ENCODE results near the gene DNAJB6. TPM values are rescaled to one million over a fixed set of nuclear protein-coding genes. Genes with fewer than 3 reads are reported as not detected.

DNAJB6 gene
- 150 TPM for polyA plus RNA-seq (2013, experiment 1 of 4)
- polyA plus RNA-seq (2013, experiment 2 of 4) = 145 TPM
- polyA plus RNA-seq (2013, experiment 3 of 4) = 102 TPM
- 126 TPM for polyA plus RNA-seq (2013, experiment 4 of 4)

DNA sequence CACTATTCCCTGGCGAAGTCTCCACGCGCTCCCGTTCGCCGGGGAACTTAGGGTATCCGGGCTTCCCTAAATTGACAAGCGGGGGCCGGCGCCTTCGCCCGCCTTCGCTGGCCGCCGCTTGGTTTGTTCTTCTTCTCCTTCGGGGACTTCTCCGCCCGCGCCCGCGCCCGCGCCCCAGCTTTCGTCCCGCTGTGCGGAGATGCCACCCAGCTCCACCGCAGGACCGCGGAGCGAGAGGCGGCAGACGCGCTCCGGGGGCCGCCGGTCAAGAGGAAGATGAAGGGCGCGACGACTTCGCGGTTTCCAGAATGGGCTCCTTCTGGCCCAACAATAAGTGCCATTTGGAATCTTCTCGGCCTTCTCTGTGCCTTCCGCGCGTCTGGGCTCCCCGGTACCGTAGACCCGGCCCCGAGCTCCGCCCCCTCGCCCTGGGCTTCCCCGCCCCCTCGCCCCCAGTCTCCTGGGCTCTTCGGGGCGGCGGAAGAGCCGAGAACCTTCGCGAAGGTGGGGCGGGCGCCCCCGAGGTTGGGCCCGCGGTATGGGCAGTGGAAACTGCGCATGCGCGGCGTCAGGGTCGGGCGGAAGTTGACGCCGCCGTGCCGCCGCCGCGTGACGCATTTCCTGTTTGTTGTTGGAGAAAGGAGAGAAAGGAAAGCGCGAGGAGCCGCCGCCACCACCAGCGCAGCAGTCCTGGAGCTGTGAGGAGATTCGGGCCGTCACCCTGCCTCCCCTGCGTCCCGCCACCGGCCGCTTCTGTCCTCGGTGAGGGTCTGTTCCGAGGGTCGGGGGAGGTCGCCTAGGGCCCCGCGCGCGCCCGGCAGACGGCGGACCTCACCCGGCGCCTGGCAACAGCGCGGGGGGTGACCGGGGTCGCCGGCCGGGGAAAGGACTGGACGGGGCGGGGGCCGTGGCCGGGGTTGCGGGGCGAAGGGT, at the start of gene DNAJB6:
Gene DNAJB6, plus strand, starts transcription at position 622 of the 933 bp plus-strand sequence. CDS start 21,569 bp downstream, outside the sequence.
- H3K27me3 ChIP-seq (ENCODE audit: control insufficient read depth, insufficient read depth, low read length, poor library complexity, severe bottlenecking) = no peaks in the 10 kb centered on the region
- WGBS, 2 experiments = 2% methylated on average over 114 of the region's 114 CpGs
- peak within 1 kb of the TSS; percentile 97 for H3K27ac ChIP-seq (ENCODE audit: insufficient read depth, low read depth, low read length, poor library complexity, severe bottlenecking)
- H3K36me3 ChIP-seq (ENCODE audit: control insufficient read depth, insufficient read depth, low read length) = no peaks in the 10 kb centered on the region
- no peaks in the 10 kb centered on the region for H3K9me3 ChIP-seq (ENCODE audit: control insufficient read depth, low read length)
- H3K4me3 ChIP-seq (ENCODE audit: insufficient read depth, low read depth, low read length) = peak within 1 kb of the TSS; percentile 92
- no peaks in the 10 kb centered on the region for H3K4me1 ChIP-seq (ENCODE audit: control insufficient read depth, insufficient read depth, low read length)

DNA sequence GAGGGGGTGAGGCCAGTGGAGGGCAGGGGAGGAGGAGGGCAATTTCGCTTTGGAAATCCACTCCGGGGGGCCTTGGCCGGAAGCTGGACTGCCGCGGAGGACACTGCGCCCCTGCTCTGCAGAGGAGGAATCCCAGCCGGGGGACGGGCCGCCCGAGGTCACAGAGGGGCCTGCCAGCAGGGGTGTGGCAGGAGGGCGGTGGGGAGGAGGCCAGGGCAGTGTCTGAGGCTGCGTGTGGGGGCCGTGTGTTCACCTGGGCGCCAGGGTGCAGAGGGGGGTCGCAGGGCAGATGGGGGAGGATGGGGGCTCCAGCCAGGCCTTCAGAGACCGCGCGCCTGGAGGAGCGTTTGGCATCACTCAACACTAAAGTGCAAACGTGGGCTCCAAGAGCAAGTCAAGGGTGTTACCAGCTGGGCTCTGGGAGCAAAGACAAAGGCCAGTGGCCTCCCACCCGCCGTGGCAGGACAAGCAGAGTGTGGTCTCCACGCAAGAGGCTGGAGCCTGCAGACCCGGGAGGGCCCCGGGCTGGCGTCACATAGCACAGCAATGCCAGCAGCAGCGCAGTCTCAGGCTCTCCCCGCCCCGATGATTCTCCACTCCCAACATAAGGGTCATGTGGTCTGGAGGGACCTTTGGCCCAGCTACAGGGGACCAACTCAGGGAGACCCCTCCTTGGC, 45.3 kb upstream of the DNAJB6 start:
- H3K27ac ChIP-seq (ENCODE audit: insufficient read depth, low read depth, low read length, poor library complexity, severe bottlenecking) = no peak overlapping the region
- no peaks in the 10 kb centered on the region for H3K4me1 ChIP-seq (ENCODE audit: control insufficient read depth, insufficient read depth, low read length)
- H3K27me3 ChIP-seq (ENCODE audit: control insufficient read depth, insufficient read depth, low read length, poor library complexity, severe bottlenecking) = no peaks in the 10 kb centered on the region
- H3K36me3 ChIP-seq (ENCODE audit: control insufficient read depth, insufficient read depth, low read length) = no peaks in the 10 kb centered on the region
- no peak overlapping the region for H3K4me3 ChIP-seq (ENCODE audit: insufficient read depth, low read depth, low read length)
- 87 to 89% methylated on average over 29 of the region's 29 CpGs for WGBS, 2 experiments
- H3K9me3 ChIP-seq (ENCODE audit: control insufficient read depth, low read length) = no peaks in the 10 kb centered on the region

DNA sequence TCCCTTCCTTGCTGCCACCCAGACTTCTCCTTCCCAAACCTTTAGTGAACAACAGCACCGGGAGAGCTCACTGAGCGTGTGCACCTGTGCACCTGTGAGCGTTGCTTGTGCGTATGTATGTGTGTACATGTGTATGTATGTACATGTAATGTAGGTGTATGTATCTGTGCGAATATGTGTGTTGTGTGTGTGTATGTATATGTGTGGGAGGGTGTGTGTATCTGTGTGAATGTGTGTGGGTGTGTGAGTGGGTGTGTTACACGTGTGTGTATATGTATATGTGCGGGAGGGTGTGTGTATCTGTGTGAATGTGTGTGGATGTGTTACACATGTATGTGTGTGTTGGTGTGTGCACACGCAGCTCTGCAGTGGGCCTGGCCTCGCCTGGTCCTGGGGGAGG, 44.5 kb upstream of the DNAJB6 start:
- Histone ChIP-seq H3K27me3 (ENCODE audit: control insufficient read depth, insufficient read depth, low read length, poor library complexity, severe bottlenecking) (no peaks in the 10 kb centered on the region), H3K4me3 (ENCODE audit: insufficient read depth, low read depth, low read length) (no peak overlapping the region), H3K9me3 (ENCODE audit: control insufficient read depth, low read length) (no peaks in the 10 kb centered on the region), H3K36me3 (ENCODE audit: control insufficient read depth, insufficient read depth, low read length) (no peaks in the 10 kb centered on the region), H3K27ac (ENCODE audit: insufficient read depth, low read depth, low read length, poor library complexity, severe bottlenecking) (no peak overlapping the region), H3K4me1 (ENCODE audit: control insufficient read depth, insufficient read depth, low read length) (no peaks in the 10 kb centered on the region)
- WGBS, 2 experiments = 94 to 97% methylated on average over 9 of the region's 9 CpGs

DNA sequence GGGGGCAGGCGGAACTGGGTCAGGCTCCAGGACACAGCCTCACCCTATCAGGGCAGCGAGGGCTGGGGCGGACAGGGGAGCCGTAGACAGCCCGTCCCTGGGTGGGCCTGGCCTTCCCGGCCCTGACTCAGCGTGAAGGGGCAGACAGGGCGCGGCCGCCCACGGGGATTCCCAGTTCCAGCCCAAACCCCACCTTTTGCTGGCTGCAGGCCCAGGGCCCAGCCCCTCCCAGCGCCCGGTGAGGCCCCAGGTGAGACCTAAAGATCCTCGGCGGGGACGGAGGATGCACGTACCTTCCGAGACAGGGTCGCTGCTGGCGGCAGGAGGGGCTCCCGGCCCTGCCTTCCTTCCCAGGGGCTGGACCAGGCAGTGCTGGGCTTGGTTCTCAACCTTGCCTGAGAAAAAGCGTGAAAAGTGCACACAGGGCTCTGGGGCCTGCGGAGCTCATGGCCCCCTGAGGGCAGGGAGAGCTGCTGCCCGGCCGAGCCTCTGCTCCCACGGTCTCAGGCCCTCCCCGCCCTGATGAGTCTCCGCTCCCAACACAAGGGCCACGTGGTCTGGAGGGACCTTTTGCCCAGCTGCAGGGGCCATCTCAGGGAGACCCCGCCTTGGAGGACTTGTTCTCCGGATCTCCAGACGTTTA, 43.9 kb upstream of the DNAJB6 start:
- 87 to 88% methylated on average over 32 of the region's 32 CpGs for WGBS, 2 experiments
- H3K9me3 ChIP-seq (ENCODE audit: control insufficient read depth, low read length) = no peaks in the 10 kb centered on the region

DNA sequence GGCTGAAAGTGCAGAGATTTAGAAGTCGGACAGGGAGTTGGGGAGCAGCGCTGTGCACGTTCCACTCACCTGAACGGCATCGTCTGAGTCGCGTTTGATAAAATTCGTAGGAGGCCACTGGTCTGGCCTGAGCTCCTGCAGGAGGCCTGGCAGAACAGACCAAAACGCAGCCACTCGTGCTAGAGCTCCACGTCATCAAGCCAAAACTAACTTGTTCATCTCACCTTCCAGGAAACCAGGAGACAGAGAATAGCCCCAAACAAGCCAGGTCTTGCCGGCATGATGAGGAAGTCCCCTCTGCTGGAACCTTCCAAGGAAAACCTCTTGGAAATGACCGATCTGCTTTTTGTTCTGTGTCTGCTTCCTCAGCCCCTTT, 43.4 kb upstream of the DNAJB6 start:
- 85 to 88% methylated on average over 13 of the region's 13 CpGs for WGBS, 2 experiments
- Histone ChIP-seq H3K4me1 (ENCODE audit: control insufficient read depth, insufficient read depth, low read length) (no peaks in the 10 kb centered on the region), H3K4me3 (ENCODE audit: insufficient read depth, low read depth, low read length) (no peak overlapping the region), H3K36me3 (ENCODE audit: control insufficient read depth, insufficient read depth, low read length) (no peaks in the 10 kb centered on the region), H3K9me3 (ENCODE audit: control insufficient read depth, low read length) (no peaks in the 10 kb centered on the region), H3K27ac (ENCODE audit: insufficient read depth, low read depth, low read length, poor library complexity, severe bottlenecking) (no peak overlapping the region), H3K27me3 (ENCODE audit: control insufficient read depth, insufficient read depth, low read length, poor library complexity, severe bottlenecking) (no peaks in the 10 kb centered on the region)

More for the DNA sequence above, 43.9 kb upstream of the DNAJB6 start:
- Histone ChIP-seq H3K4me1 (ENCODE audit: control insufficient read depth, insufficient read depth, low read length) (no peaks in the 10 kb centered on the region), H3K4me3 (ENCODE audit: insufficient read depth, low read depth, low read length) (no peak overlapping the region), H3K27ac (ENCODE audit: insufficient read depth, low read depth, low read length, poor library complexity, severe bottlenecking) (no peak overlapping the region), H3K27me3 (ENCODE audit: control insufficient read depth, insufficient read depth, low read length, poor library complexity, severe bottlenecking) (no peaks in the 10 kb centered on the region), H3K36me3 (ENCODE audit: control insufficient read depth, insufficient read depth, low read length) (no peaks in the 10 kb centered on the region)

DNA sequence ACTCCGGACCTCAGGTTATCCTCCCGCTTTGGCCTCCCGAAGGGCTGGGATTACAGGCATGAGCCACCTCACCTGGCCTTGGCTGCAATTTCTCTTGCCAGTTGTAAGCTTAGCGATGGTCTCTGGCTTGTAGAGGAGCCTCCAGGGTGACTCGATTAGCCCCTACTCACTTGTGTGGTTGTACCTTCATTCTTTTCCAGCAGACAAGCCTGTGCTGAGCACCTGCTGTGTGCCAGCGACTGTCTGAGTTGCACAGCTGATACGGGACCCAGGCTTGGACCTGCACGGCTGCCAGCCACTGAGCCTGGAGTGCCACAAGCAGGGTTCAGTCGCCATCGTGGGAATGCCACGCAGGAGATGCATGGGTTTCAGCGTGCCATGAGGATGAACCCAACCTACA, 42.0 kb upstream of the DNAJB6 start:
- Histone ChIP-seq H3K4me1 (ENCODE audit: control insufficient read depth, insufficient read depth, low read length) (no peaks in the 10 kb centered on the region), H3K4me3 (ENCODE audit: insufficient read depth, low read depth, low read length) (no peak overlapping the region), H3K9me3 (ENCODE audit: control insufficient read depth, low read length) (no peaks in the 10 kb centered on the region), H3K36me3 (ENCODE audit: control insufficient read depth, insufficient read depth, low read length) (no peaks in the 10 kb centered on the region), H3K27ac (ENCODE audit: insufficient read depth, low read depth, low read length, poor library complexity, severe bottlenecking) (no peak overlapping the region), H3K27me3 (ENCODE audit: control insufficient read depth, insufficient read depth, low read length, poor library complexity, severe bottlenecking) (no peaks in the 10 kb centered on the region)
- 95% methylated on average over 12 of the region's 12 CpGs for WGBS, 2 experiments

DNA sequence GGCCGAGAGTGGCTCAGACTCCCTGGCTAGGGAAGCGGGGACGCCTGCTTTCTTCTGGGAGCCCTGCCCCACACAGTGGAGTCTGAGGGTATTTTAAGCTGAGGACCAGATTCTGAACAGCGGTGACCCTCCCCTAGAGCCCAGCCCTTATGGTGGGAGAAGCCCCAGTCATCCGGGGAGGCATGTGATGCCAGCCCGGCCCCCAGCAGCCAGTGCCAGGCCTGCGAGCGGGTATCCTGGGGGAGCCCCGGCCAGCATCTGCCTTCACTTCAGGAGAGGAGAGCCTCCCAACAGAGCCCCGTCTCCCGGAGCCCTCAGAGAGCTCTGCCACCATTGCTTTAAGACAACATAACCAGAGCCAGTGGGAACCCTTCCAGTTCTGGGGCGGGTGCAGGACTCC, 41.5 kb upstream of the DNAJB6 start:
- Histone ChIP-seq H3K27ac (ENCODE audit: insufficient read depth, low read depth, low read length, poor library complexity, severe bottlenecking) (no peak overlapping the region), H3K27me3 (ENCODE audit: control insufficient read depth, insufficient read depth, low read length, poor library complexity, severe bottlenecking) (no peaks in the 10 kb centered on the region), H3K9me3 (ENCODE audit: control insufficient read depth, low read length) (no peaks in the 10 kb centered on the region), H3K4me3 (ENCODE audit: insufficient read depth, low read depth, low read length) (no peak overlapping the region), H3K4me1 (ENCODE audit: control insufficient read depth, insufficient read depth, low read length) (no peaks in the 10 kb centered on the region), H3K36me3 (ENCODE audit: control insufficient read depth, insufficient read depth, low read length) (no peaks in the 10 kb centered on the region)
- 94 to 95% methylated on average over 12 of the region's 12 CpGs for WGBS, 2 experiments

DNA sequence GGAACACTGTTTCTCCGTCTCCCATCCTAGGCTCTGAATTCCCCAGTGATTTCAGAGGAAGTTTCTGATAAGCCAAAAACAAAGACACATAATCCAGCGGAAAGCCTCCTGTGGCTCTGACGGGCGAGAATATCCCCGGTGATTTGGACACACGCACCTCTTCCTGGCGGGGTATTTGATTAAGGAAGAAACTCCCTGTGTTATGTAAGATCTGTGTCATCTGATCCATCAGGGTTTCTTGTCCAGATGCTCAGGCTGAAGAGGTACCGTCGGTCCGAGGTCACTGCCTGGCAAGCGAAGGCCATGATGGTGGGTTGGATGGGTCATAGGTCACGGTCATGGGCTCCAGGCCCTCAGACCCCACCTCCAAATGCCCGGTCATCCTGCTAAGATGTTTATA, 39.6 kb upstream of the DNAJB6 start:
- 87% methylated on average over 13 of the region's 13 CpGs for WGBS, 2 experiments
- Histone ChIP-seq H3K36me3 (ENCODE audit: control insufficient read depth, insufficient read depth, low read length) (no peaks in the 10 kb centered on the region), H3K9me3 (ENCODE audit: control insufficient read depth, low read length) (no peaks in the 10 kb centered on the region), H3K27ac (ENCODE audit: insufficient read depth, low read depth, low read length, poor library complexity, severe bottlenecking) (no peak overlapping the region), H3K4me3 (ENCODE audit: insufficient read depth, low read depth, low read length) (no peak overlapping the region), H3K4me1 (ENCODE audit: control insufficient read depth, insufficient read depth, low read length) (no peaks in the 10 kb centered on the region), H3K27me3 (ENCODE audit: control insufficient read depth, insufficient read depth, low read length, poor library complexity, severe bottlenecking) (no peaks in the 10 kb centered on the region)

DNA sequence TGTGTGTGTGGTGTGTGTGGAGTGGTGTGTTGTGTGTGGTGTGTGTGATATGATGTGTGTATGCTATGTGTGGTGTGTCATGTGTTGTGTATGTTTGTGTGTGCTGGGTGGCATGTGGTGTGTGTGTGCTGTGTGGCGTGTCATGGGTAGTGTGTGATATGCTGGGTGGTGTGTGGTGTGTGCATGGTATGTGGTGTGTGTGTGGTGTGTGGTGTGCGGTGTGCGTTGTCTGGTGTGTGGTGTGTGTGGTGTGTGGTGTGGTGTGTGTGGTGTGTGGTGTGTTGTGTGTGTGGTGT, 37.5 kb upstream of the DNAJB6 start:
- Histone ChIP-seq H3K9me3 (ENCODE audit: control insufficient read depth, low read length) (no peaks in the 10 kb centered on the region), H3K4me1 (ENCODE audit: control insufficient read depth, insufficient read depth, low read length) (no peaks in the 10 kb centered on the region), H3K4me3 (ENCODE audit: insufficient read depth, low read depth, low read length) (no peak overlapping the region), H3K27me3 (ENCODE audit: control insufficient read depth, insufficient read depth, low read length, poor library complexity, severe bottlenecking) (no peaks in the 10 kb centered on the region), H3K36me3 (ENCODE audit: control insufficient read depth, insufficient read depth, low read length) (no peaks in the 10 kb centered on the region), H3K27ac (ENCODE audit: insufficient read depth, low read depth, low read length, poor library complexity, severe bottlenecking) (no peak overlapping the region)
- 92 to 93% methylated on average over 3 of the region's 3 CpGs for WGBS, 2 experiments
